ENCODE results near the gene MASP1.

MASP1 gene

DNA sequence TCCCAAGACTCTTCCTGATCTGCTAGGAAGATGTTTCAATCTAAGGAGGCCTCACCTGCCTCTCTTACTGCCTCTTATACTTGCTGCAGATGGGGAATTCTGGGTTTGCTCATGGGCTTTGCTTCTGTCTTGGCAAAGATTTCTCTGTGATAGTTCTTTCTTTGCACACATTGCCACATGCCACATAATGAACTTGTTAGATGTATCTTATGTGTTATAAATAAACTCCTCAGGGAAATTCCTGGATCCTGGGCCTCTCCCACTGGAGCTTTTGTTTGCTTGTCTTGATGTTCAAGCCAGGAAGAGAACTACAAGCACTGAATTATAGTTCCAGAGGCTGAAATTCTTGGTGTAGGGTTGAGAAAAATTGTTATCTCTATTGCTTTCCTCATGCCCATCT, 82.0 kb downstream of the MASP1 start:
- no peak for TF ChIP-seq SIN3A (IDR thresholded peaks at IDR 0.05; ENCODE audit: borderline replicate concordance, insufficient read depth, low read length)
- no peak for TF ChIP-seq TAF1 (IDR thresholded peaks at IDR 0.05; ENCODE audit: borderline replicate concordance, insufficient read depth, low read length)
- TF ChIP-seq, protein P1, sequence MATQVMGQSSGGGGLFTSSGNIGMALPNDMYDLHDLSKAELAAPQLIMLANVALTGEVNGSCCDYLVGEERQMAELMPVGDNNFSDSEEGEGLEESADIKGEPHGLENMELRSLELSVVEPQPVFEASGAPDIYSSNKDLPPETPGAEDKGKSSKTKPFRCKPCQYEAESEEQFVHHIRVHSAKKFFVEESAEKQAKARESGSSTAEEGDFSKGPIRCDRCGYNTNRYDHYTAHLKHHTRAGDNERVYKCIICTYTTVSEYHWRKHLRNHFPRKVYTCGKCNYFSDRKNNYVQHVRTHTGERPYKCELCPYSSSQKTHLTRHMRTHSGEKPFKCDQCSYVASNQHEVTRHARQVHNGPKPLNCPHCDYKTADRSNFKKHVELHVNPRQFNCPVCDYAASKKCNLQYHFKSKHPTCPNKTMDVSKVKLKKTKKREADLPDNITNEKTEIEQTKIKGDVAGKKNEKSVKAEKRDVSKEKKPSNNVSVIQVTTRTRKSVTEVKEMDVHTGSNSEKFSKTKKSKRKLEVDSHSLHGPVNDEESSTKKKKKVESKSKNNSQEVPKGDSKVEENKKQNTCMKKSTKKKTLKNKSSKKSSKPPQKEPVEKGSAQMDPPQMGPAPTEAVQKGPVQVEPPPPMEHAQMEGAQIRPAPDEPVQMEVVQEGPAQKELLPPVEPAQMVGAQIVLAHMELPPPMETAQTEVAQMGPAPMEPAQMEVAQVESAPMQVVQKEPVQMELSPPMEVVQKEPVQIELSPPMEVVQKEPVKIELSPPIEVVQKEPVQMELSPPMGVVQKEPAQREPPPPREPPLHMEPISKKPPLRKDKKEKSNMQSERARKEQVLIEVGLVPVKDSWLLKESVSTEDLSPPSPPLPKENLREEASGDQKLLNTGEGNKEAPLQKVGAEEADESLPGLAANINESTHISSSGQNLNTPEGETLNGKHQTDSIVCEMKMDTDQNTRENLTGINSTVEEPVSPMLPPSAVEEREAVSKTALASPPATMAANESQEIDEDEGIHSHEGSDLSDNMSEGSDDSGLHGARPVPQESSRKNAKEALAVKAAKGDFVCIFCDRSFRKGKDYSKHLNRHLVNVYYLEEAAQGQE (IDR thresholded peaks at IDR 0.05; ENCODE audit: insufficient read depth in 1 of 2, low read depth in 2 of 2, low read length in 2 of 2) = no peak
- no peak for TF ChIP-seq POLR2AphosphoS5 (IDR thresholded peaks at IDR 0.05; ENCODE audit: low read depth, low read length)
- no peak for TF ChIP-seq FOXP2 (optimal IDR thresholded peaks at IDR 0.05; ENCODE audit: borderline replicate concordance, extremely low read depth, extremely low read length, insufficient read depth)

DNA sequence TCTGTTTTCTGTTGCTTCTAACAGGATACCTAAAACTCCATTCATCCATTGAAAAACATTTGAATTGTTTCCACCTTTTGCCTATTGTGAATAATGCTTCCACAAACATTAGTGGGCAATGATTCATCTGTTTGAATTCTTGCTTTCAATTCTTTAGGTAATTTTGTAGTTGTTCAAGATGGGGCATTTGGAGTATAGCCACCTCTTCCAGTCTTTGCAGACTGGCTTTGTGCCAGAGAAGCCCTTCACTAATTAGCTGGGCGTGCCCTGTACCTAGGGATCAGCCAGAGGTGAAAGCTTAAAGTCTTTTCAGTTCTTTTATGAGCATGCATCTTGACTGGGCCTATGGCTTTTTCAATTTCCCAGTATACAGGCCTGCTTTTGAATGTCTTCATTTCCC, 83.4 kb downstream of the MASP1 start:
- TF ChIP-seq TAF1 (IDR thresholded peaks at IDR 0.05; ENCODE audit: borderline replicate concordance, insufficient read depth, low read length) (no peak), SIN3A (IDR thresholded peaks at IDR 0.05; ENCODE audit: borderline replicate concordance, insufficient read depth, low read length) (no peak), POLR2AphosphoS5 (IDR thresholded peaks at IDR 0.05; ENCODE audit: low read depth, low read length) (no peak), FOXP2 (optimal IDR thresholded peaks at IDR 0.05; ENCODE audit: borderline replicate concordance, extremely low read depth, extremely low read length, insufficient read depth) (no peak)
- TF ChIP-seq, protein P1 (IDR thresholded peaks at IDR 0.05; ENCODE audit: insufficient read depth in 1 of 2, low read depth in 2 of 2, low read length in 2 of 2) = no peak

DNA sequence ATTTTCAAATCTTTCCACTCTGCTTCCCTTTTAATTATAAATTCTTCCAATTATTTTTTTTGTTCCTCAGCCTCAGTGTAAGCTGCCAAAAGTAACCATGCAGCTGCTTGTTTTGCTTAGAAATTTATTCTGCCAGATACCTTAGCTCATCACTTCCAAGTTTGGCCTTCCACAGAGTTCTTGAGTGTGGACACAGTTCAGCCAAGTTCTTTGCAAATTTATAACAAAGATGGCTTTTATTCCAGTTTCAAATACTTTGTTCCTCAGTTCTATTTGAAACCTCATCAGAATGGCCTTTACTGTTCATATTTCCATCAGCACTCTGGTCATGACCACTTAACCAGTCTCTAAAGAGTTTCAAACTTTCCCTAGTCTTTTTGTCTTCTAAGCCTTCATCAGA, 83.9 kb downstream of the MASP1 start:
- TF ChIP-seq, protein P1 (IDR thresholded peaks at IDR 0.05; ENCODE audit: insufficient read depth in 1 of 2, low read depth in 2 of 2, low read length in 2 of 2) = no peak
- TF ChIP-seq POLR2AphosphoS5 (IDR thresholded peaks at IDR 0.05; ENCODE audit: low read depth, low read length) (no peak), FOXP2 (optimal IDR thresholded peaks at IDR 0.05; ENCODE audit: borderline replicate concordance, extremely low read depth, extremely low read length, insufficient read depth) (no peak), TAF1 (IDR thresholded peaks at IDR 0.05; ENCODE audit: borderline replicate concordance, insufficient read depth, low read length) (no peak), SIN3A (IDR thresholded peaks at IDR 0.05; ENCODE audit: borderline replicate concordance, insufficient read depth, low read length) (no peak)

DNA sequence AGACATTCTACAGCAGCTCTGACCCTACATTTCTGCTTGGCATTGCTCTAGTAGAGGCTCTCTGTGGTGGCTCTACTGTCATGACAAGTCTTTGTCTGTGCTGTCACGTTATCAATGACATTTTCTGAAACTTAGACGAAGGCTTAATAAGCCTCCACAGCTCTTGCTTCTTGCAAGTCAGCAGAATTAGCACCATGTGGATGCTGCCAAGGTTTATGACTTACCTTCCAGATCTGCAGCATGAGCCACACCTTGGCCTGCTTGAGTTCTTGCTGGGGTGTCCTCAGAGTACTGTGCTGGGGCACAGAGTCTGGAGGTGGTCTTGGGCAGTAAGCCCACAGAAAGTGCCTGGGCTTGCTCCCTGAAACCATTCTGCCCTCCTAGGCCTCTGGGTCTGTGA, 84.5 kb downstream of the MASP1 start:
- TF ChIP-seq POLR2AphosphoS5 (IDR thresholded peaks at IDR 0.05; ENCODE audit: low read depth, low read length) (no peak), TAF1 (IDR thresholded peaks at IDR 0.05; ENCODE audit: borderline replicate concordance, insufficient read depth, low read length) (no peak)

DNA sequence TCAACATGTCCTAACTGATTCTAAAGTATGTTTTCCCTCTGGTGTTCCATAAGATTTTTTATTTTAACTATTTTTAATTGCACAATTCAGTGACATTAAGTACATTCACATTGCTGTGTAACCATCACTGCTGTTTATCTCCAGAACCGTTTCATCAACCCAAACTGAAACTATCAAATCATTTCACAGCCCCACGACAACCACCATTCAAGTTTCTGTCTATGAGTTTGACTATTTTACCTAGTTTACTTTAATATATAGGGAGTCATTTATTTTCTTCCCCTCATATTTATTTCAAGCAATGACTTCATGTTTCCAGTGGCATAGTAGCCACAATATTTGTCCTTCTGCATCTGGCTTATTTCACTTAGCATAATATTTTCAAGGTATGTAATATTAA, 85.9 kb downstream of the MASP1 start:
- TF ChIP-seq TAF1 (IDR thresholded peaks at IDR 0.05; ENCODE audit: borderline replicate concordance, insufficient read depth, low read length) = no peak
- TF ChIP-seq SIN3A (IDR thresholded peaks at IDR 0.05; ENCODE audit: borderline replicate concordance, insufficient read depth, low read length) = no peak
- TF ChIP-seq FOXP2 (optimal IDR thresholded peaks at IDR 0.05; ENCODE audit: borderline replicate concordance, extremely low read depth, extremely low read length, insufficient read depth) = no peak
- no peak for TF ChIP-seq POLR2AphosphoS5 (IDR thresholded peaks at IDR 0.05; ENCODE audit: low read depth, low read length)
- TF ChIP-seq, protein P1 (IDR thresholded peaks at IDR 0.05; ENCODE audit: insufficient read depth in 1 of 2, low read depth in 2 of 2, low read length in 2 of 2) = no peak
